ENCODE data around the gene KRTAP20-1. TPM values are rescaled to one million over a fixed set of nuclear protein-coding genes. Genes with fewer than 3 reads are reported as not detected.

The KRTAP20-1 gene
- total RNA-seq, 1 donor from 2014 or later, result not detected

GRCh38 chr21:30605968-30606367, 10.3 kb upstream of the KRTAP20-1 start:
- Histone ChIP-seq H3K27me3 (no peaks in the 10 kb centered on the region), H3K36me3 (no peaks in the 10 kb centered on the region), H3K4me3 (no peak overlapping the region), H3K27ac (no peak overlapping the region), H3K9me3 (no peaks in the 10 kb centered on the region), H3K4me1 (no peaks in the 10 kb centered on the region)
- intact Hi-C loops (cut with DNase I), result no loop called here
- TF ChIP-seq CTCF (IDR thresholded peaks at IDR 0.05) (no peak), POLR2A (IDR thresholded peaks at IDR 0.05) (no peak), POLR2AphosphoS5 (IDR thresholded peaks at IDR 0.05; ENCODE audit: insufficient read depth in 1 of 2, low read depth in 1 of 2) (no peak)
- no peak for DNase-seq (ENCODE audit: extremely low spot score in 2 of 2)

GRCh38 chr21:30612132-30612531, 4.1 kb upstream of the KRTAP20-1 start:
- Histone ChIP-seq H3K4me3 (no peak overlapping the region), H3K9me3 (no peaks in the 10 kb centered on the region), H3K27ac (no peak overlapping the region), H3K4me1 (no peaks in the 10 kb centered on the region), H3K27me3 (no peaks in the 10 kb centered on the region), H3K36me3 (no peaks in the 10 kb centered on the region)
- intact Hi-C loops (cut with DNase I), result no loop called here
- DNase-seq (ENCODE audit: extremely low spot score in 2 of 2), result no peak
- TF ChIP-seq POLR2AphosphoS5 (IDR thresholded peaks at IDR 0.05; ENCODE audit: insufficient read depth in 1 of 2, low read depth in 1 of 2), result no peak
- TF ChIP-seq CTCF (IDR thresholded peaks at IDR 0.05), result no peak
- TF ChIP-seq POLR2A (IDR thresholded peaks at IDR 0.05), result no peak

- Histone ChIP-seq H3K27ac (no peak within 1 kb of the TSS), H3K36me3 (no peaks in the 10 kb centered on the region), H3K4me3 (no peak within 1 kb of the TSS), H3K27me3 (no peaks in the 10 kb centered on the region), H3K9me3 (no peaks in the 10 kb centered on the region), H3K4me1 (no peaks in the 10 kb centered on the region)
- TF ChIP-seq POLR2A (IDR thresholded peaks at IDR 0.05) (no peak), POLR2AphosphoS5 (IDR thresholded peaks at IDR 0.05; ENCODE audit: insufficient read depth in 1 of 2, low read depth in 1 of 2) (no peak), CTCF (IDR thresholded peaks at IDR 0.05) (no peak)
- no peak for DNase-seq (ENCODE audit: extremely low spot score in 2 of 2)
- intact Hi-C loops (cut with DNase I), result no loop called here
Observed at GRCh38 chr21:30613836-30614235, 2.4 kb upstream of the KRTAP20-1 start, which contains the start of gene KRTAP6-1. Gene KRTAP6-1 (minus strand): TSS chr21:30613930. CDS start chr21:30613904, 26 bp downstream.

- intact Hi-C loops (cut with DNase I), result no loop called here
- no peak for DNase-seq (ENCODE audit: extremely low spot score in 2 of 2)
- TF ChIP-seq POLR2A (IDR thresholded peaks at IDR 0.05) (no peak), POLR2AphosphoS5 (IDR thresholded peaks at IDR 0.05; ENCODE audit: insufficient read depth in 1 of 2, low read depth in 1 of 2) (no peak), CTCF (IDR thresholded peaks at IDR 0.05) (no peak)
- H3K4me3 ChIP-seq, result no peak overlapping the region
- H3K9me3 ChIP-seq, result no peaks in the 10 kb centered on the region
- no peaks in the 10 kb centered on the region for H3K27me3 ChIP-seq
- H3K36me3 ChIP-seq, result no peaks in the 10 kb centered on the region
- no peaks in the 10 kb centered on the region for H3K4me1 ChIP-seq
- no peak overlapping the region for H3K27ac ChIP-seq
Observed at GRCh38 chr21:30615199-30615598, 1.0 kb upstream of the KRTAP20-1 start.

- no peak for DNase-seq (ENCODE audit: extremely low spot score in 2 of 2)
- no peak overlapping the region for H3K4me3 ChIP-seq
- H3K27ac ChIP-seq, result no peak overlapping the region
- TF ChIP-seq POLR2A (IDR thresholded peaks at IDR 0.05) (no peak), POLR2AphosphoS5 (IDR thresholded peaks at IDR 0.05; ENCODE audit: insufficient read depth in 1 of 2, low read depth in 1 of 2) (no peak)
- H3K36me3 ChIP-seq, result no peaks in the 10 kb centered on the region
- no peaks in the 10 kb centered on the region for H3K9me3 ChIP-seq
- no peaks in the 10 kb centered on the region for H3K27me3 ChIP-seq
- intact Hi-C loops (cut with DNase I), result no loop called here
- no peaks in the 10 kb centered on the region for H3K4me1 ChIP-seq
Observed at GRCh38 chr21:30620080-30620479, 3.9 kb downstream of the KRTAP20-1 start.

Measured in vagina (tissue), 2 donors.